ENCODE data around the gene PLAAT2.
"Not testable (repeated sequence)": the region's sequence is repeated elsewhere in the genome, so short reads cannot be mapped to it uniquely, and the experiment has no call there.

PLAAT2 gene

DNA sequence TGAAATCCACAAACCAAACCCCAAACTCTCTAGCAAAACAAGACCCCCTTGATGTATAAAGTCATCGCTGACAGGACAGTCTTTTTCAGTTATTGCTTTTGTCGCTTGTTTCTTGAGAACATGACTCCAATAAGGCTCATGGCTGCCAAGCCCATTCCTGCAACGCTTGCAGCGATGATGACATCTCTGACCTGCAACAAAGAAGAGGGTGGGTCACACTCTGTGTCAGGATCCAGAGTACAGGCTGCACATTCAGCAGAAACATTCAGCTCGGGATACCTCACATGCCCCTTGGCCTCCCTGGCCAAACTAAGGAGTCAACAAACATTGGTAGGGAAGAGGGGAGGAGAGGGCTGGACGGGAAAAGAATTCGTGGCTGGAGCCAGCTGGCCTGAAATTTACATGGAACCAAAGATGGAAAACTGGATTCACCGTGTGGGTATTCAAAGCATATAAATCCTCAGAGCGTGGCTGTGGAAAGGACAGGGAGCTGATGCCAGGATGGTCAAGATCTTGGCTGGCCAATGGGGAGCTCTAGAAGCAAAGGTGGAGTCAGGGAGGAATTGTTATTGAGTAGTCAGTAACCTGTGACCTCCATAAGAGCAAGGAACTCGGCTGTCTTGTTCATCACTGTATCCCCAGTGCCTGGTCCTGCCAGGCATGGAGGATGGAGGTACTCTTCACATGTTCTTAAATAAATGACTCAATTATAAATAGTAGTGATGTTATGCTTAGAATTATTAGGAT, 11.8 kb upstream of the PLAAT2 start:
- no peak for DNase-seq

DNA sequence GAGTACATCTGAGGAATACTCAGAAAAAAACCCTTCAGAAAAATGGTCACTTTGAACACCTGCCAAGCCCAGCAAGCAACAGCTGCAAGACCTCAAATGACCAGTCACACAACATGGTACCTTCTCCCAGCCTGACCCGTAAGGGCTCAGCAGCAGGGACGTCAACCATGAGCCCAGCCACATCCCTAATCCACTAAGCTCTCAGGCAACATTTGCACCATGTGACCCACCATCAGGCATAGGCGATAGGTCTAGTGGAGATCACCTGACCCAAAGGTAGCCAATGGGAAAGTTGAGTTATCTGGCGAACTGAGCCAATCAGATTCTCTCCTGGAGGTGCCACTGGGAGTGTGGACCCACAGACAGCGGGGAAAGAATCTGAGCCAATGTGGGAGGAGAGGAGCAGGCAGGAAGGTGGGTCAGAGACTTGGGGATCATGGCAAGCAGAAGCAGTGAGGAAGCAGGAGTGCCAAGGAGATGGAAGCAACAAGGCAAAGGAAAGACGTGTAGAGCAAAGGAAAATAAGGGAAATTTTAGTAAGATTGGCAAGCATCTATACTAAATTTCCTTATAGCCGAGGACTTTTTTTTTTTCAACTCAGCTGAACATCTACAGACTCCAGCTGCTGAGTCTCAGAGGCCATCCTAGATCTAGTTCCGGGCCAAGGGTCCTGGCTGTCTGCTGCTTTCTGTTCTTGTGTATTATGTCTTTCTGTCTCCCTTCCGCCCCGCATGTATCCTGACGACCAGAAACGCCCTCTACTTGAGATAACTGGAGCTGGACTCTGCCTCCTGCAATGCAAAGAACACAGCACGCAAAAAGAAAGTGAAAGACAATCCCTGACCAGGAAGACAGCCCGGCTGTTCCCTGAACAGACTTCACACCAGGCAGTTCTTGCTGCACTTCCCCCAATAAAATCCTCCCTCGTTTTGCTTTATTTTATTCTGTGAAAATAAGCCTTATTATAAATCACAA, 11.0 kb upstream of the PLAAT2 start:
- peak; percentile 86 for DNase-seq

DNA sequence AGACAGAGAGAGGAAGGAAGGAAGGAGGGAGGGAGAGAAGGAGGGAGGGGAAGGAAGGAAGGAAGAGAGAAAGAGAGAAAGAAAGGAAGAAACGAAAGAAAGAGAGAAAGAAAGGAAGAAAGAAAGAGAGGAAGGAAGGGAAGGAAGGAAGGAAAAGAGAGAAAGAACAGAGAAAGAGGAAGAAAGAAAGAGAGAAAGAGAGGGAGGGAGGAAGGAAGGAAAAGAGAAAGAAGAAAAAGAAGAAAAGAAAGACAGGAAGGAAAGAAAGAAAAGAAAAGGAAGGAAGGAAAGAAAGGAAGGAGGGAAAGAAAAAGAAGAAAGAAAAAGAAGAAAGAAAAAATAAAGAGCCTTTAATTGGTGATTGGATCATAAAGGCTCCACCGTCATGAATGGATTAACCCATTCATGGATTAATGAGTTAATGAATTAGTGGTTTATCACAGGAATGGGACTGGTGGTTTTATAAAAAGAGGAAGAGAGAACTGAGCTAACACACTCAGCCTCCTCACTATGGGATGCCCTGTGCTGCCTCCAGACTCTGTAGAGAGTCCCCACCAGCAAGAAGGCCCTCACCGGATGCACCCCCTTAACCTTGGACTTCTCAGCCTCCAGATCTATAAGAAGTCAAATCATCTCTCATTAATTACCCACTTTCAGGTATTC, 9.0 kb upstream of the PLAAT2 start:
- no peak for DNase-seq

DNA sequence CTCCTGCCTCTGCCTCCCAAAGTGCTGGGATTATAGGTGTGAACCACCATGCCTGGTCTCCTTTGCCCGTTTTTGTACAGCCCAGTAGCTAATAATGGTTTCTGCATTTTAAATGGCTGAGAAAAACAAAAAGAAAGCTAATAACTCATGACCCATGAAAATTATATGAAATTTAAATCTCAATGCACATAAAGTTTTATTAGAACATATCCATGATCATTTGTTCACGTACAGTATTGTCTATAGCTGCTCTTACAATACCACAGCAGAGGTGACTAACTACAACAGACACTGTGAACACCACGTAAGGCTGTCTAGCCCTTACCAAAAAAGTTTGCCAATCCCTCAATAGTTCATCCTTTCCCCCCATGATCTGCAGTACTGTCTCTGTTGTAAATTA, 6.4 kb upstream of the PLAAT2 start:
- DNase-seq: no peak

DNA sequence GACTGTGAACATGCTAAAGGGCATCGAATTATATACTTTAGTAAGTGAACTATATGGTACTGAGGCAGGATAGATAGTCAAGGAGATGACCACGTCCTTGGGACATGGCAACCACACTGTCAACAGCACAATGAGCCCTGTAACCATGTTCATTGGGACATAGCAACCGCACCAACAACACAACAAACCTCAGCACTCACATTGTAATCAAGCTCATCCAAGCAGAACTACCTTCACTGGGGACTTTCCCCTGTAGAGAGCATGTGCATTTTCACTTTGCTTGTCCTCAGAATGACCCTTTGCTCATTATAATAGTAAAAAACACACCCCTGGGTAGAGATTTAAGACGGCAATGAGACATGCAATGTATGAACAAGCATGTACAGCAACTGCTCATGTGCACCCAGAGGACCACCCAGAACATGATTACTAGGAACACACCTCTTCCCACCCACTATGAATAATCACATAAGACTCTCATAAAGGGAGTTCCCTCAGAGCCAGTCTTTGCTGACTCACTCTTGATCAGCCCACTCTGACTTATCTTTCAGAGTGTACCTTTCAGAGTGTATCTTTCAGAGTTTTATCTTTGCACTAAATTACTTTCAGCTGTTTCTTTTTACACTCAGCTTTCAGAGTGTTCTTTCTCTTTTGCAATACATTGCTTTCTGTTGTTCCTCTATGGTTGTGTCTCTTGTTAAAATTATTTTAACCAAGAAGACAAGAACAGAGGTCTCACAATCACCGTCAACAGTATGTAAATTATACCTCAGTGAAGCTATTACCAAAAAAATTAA, 4.1 kb upstream of the PLAAT2 start:
- DNase-seq: peak; percentile 13

DNA sequence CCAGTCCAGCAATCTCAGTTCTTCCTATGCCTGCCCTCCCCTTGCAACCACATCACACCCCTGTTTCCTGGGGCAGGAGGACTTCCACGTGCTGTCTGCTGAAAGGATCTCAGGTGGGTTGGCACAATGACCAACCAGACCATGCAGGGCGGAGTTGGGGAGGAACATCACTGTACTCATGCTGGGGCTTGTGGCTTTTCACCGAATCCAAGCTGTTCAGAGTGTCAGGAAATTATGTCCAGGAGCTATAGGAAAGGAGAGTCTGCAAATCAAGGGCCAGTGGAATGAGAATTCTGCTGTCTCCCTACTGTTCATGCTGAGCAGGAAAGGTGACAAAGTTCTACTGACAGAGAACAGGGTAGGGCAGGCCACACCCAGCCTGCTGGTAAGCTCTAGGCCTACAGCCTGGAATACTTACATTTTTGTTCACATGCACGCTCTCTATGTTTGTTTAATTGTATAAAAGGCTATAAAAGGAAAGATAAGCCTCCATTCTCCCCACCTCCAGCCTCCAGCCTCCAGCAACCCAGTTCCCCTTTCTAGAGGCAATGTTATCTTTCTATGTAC, 1.7 kb upstream of the PLAAT2 start:
- DNase-seq: no peak

DNA sequence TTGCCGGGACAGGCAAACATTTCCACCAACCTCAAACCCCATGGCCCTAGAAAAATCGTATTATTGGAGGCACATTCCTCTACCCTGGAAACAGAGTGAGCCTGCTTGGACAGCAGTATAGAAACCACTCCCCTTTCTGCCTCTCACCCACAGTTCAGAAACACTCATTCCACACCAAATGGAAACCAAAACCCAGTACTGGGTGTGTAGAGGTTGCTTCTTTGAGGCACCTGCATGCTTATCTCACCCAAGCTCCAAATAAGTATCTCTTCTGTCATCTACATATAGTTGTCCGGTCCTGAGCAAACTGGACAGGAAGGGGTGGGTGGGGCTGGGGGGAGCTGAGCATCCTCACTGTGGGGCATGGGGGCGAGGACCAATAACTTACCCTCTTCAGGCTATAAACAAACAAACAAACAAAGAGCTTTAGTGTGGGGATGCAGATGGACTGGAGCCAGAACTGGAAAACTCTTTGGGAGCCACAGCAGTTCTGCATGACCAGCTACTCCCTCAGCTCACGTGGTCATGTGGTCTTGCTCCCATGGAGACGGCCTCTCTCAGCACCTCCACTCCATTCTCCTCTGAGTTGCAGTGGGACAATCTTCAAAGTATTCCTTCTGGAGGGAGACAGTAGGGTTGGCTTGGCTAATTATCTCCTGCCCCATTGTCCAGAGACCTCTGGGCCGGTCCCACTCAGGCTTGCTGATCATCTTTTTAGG, 1.0 kb upstream of the PLAAT2 start:
- no peak for DNase-seq

DNA sequence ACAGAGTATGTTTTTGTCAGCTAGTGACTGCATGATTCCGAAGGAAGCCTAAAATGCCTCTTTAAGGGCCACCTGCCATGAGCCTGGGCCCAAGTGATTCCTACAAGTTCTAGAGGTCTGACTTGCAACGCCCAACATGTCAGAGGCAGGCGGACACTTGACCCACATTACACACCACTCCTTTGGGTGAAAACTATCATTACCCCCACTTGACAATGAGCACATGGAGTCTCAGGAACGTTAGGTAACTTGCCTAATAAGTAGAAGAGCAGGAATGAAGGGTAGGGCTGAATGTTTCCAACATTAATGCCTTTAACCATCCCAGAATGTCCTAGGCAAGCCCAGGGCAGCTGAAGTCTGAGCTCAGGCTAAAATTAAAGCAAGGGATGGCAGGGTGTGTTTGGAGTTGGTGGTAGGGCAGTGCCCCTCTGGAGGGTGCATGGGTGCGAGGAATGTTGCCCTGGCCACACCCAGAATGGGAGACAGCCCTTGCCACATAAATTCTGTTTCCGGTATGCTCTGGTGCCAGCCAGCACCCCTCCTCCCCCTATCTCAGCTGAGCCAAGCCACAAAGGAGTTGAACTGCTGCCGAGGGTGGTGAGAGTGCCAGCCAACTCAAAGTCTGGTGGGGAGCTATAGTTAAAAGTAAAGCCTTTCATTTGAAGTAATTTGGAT, 2.5 kb downstream of the PLAAT2 start:
- no peak for DNase-seq

DNA sequence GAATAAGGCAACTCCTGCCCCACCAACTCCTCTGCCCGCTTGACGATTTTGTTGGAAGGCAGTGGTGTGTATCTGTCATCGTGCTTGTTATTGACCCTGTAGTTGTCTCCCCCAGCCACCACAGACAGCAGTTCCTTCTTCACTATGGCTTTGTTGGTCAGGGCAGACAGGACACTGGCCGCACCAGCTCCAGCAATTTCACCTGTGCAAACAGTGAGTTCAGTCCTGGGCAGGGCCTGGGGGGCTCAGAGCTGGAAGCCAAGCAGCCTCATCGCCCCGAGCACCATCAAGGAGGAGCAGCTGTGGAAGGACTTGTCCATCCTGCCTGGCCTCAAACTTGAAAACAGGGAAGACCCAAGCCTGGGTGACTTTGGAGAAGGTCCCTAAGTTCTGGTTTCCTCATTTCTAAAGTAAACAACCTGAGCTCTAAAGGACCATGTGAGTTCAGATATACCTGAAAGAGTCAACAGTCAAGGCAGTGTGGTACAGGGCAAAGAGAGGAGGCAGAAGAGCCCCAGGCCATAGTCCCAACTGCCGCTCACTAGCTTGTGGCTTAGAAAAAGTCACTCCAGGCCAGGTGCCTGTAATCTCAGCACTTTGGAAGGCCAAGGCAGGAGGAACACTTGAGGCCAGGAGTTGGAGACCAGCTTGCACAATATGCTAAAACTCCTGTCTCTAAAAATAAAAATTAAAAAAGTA, 4.6 kb downstream of the PLAAT2 start:
- no peak for DNase-seq

DNA sequence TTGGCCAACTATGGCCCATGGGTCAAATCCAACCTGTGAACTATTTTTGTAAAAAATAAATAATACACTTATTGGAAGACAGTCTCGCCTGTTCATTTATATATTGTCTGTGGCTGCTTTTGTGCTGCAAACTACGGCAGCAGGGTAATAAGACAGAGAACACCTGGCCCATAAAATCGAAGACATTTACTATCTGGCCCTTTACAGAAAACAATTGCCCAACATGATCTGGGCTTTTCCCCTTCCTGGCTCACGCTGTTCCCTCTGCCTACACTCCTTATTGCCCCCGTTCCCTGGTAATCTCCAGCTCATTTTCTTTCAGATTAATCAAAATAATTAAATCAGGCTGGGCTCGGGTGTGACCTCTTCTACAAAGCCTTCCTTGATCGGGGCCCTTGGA, 5.6 kb downstream of the PLAAT2 start:
- no peak for DNase-seq

DNA sequence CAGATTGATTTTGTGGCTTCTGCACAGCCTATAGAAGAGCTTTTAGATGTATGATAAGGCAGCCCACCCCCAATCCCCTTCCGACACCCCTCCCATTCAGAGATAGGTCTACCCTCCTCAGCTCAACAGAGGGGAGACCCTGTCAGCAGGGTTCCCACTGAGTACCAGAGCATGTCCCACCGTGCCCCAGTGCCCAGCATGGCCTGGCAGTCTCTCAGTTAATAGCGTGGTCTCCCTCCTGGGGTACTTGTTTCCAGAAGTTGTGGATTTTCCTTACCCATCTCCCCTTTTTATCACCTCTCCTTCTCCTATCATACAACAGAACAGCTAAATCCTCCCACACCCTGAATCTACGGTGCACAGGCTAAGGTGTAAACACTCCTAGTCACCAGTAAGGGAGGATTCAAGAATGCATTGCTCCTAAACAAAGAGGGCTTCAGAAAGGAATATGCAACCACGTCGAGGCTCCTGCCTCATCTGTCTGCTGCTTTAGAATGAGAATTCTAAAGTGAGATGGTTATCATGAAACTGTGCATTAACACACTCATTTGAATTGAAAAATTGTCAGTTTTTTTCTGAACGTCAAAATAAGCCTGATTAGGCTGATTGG, 6.7 kb downstream of the PLAAT2 start:
- no peak for DNase-seq

DNA sequence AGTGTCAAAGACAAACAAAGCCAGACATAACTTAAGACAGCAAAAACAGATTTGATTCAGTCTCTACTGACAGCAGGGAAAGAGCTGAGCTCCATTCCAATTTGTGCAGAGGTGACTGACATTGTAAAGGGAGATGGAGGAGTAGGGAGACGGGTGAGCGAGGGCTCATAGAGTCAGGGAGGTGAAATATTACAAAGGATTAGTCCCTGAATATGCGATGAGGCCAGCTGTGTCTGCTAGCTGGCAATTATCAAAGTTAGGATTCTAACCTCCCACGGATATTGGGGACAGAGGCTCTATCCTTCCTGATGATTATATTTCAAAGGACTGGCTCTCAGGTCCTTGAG, 8.3 kb downstream of the PLAAT2 start:
- no peak for DNase-seq

DNA sequence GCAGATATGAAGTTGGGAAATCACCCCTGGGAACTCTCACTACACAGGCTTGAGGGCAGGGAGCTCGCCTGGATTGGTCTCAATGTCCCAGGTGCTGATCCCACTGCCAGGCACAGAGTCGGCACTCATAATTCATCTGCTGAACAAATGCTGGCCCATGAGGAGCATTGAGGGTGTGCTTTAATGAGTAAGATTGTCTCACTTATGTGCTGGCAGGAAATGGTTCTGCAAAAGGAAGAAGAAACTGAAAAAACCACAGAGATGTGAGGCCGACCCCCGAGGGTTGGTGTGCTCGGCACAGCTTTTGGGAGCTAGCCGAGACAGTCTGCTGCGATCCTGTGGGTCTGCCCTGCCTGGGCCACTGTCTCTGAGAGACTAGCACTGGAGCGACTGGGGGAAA, 9.4 kb downstream of the PLAAT2 start:
- no peak for DNase-seq

DNA sequence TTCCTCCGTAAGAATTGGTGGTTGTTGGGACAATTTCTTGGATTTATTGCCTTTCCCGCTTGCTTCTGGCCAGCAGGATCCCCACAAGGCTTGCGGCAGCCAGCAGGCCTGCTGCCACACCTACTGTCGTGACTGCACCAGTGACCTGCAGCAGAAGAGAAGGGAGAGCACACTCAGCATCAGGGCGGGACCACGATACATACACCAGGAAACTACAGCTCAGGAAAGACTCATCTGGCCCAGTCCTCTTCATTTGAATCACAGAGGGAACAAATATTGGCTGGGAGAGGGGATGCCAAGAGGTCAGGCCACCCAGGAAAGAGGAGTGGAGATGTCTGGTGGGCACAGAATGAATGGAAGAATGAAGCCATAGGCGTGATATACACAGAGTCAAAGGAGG, 10.3 kb downstream of the PLAAT2 start:
- no peak for DNase-seq

DNA sequence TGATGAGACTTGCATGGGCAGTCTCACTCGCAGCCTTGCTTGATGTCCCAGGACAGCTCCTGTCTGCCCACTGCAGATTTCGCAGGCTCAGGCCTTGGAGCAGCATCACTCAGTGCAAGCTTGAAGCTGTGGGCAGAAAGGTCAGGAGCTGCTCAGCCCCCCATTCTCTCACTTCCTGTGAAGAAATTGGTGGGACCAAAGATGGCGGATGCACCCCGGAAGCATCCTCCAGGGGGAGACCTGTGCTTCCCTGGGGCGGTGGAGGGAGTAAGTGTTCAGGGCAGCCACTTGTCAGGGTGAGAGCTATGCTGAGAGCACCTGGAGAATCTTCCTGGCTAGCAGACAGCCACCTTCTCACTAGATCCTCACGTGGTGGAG, 11.3 kb downstream of the PLAAT2 start:
- DNase-seq: no peak

DNA sequence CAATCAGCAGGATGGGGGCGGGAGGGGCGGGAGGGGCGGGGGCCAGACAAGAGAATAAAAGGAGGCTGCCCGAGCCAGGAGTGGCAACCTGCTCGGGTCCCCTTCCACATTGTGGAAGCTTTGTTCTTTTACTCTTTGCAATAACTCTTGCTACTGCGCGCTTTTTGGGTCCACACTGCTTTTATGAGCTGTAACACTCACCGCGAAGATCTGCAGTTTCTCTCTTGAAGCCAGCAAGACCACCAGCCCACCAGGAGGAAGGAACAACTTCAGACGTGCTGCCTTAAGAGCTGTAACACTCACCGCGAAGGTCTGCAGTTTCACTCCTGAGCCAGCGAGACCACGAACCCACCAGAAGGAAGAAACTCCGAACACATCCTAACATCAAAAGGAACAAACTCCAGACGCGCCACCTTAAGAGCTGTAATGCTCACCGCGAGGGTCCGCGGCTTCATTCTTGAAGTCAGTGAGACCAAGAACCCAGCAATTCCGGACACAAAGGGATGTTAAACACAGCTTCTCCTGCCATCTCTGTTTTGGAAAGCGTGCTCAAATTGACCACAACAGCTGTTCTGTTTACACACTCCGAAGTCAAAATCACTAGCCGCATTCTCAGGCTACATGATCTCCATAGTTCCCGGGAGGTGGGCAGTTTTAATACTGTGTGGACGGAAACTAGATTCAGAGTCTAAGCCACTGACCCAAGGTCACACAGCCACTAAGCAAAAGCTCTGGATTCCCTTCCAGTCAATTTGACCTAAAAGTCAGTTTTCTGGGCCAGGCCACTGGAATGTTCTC, 11.9 kb downstream of the PLAAT2 start:
- no peak for DNase-seq

DNA sequence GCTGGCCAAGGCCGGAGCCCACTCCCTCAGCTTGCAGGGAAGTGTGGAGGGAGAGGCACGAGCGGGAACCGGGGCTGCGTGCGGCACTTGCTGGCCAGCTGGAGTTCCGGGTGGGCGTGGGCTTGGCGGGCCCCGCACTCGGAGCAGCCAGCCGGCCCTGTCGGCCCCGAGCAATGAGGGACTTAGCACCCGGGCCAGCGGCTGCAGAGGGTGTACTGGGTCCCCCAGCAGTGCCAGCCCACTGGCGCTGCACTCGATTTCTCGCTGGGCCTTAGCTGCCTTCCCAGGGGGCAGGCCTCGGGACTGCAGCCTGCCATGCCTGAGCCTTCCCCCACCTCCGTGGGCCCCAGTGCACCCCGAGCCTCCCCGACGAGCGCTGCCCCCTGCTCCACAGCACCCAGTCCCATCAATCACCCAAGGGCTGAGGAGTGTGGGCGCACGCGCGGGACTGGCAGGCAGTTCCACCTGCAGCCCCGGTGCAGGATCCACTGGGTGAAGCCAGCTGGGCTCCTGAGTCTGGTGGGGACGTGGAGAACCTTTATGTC, 13.0 kb downstream of the PLAAT2 start:
- not testable (repeated sequence) for DNase-seq

DNA sequence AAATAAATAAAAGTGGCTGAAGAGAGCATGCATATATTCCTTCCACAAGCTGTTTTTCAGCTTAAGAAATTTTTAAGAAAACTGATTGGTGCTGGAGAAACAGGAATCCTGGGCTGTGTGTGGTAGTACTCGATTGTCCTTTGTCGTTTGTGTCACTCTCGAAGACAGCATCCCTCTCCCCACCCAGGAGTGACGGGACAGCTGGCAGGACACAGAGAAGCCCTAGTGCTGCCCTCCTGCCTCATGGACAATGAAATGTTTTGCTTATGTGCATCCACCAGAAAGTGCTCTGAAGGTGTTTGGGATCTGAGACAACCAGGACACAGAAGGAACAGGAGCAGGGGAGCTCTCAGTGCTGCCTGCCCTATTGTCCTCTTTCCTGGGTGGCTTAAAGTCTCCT, 13.8 kb downstream of the PLAAT2 start:
- DNase-seq: no peak

DNA sequence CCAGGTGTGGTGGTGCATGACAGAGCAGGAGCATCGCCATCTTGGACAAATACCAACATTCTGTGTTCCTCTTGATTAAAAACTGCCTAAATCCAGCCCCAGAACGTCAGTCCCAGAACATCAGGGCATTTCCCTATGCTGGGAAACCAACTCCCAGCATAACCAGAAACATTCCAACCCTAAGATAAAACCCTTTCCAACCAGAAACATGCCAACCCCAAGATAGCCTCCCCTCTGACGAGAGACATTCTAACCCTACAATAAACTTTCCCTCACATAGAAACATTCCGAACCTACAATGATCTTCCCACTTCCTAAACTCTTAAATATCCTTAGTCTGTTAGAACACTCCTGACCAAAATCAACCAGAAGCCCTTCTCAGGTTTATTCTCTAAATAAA, 15.0 kb downstream of the PLAAT2 start:
- DNase-seq: no peak
